Spleen (tissue), 11 donors: Measurements from ENCODE around the gene PNCK. TPM values are rescaled to one million over a fixed set of nuclear protein-coding genes. Genes with fewer than 3 reads are reported as not detected.

Experiments used
- DNase-seq: peaks from one replicate; pipeline ENCODE4 v3.0.0-alpha.2; 2020
- H3K27ac ChIP-seq, 8 donors: fragments of 200-600 bp; sonication (generic) in 7 of 8; 1 replicate in 4 of 8; 2 replicates in 4 of 8; pipeline versions ENCODE4 v1.5.0 to v1.8.0; 2016 to 2021; ENCODE audit warnings: inconsistent platforms in 4 of 8, mild to moderate bottlenecking in 4 of 8, moderate library complexity in 1 of 8
- H3K27me3 ChIP-seq, 7 donors: fragments of 200-600 bp; sonication (generic) in 6 of 7; replicated peaks in 1 of 7; 1 replicate in 4 of 7; 2 replicates in 3 of 7; pipeline versions ENCODE4 v1.5.0 to v1.8.0; 2016 to 2021; ENCODE audit warnings: inconsistent platforms in 3 of 7, mild to moderate bottlenecking in 1 of 7
- H3K36me3 ChIP-seq, 6 donors: fragments of 200-600 bp; sonication (generic) in 5 of 6; 1 replicate in 4 of 6; 2 replicates in 2 of 6; pipeline versions ENCODE4 v1.5.0 to v1.8.0; 2016 to 2021; ENCODE audit warnings: inconsistent platforms in 2 of 6
- H3K4me1 ChIP-seq, 6 donors: fragments of 200-600 bp; sonication (generic) in 5 of 6; 1 replicate in 3 of 6; 2 replicates in 3 of 6; pipeline versions ENCODE4 v1.5.0 to v1.8.0; 2016 to 2021; ENCODE audit warnings: inconsistent platforms in 3 of 6
- H3K4me3 ChIP-seq, 8 donors: fragments of 200-600 bp; sonication (generic) in 7 of 8; 1 replicate in 4 of 8; 2 replicates in 4 of 8; pipeline versions ENCODE4 v1.5.0 to v1.8.0; 2016 to 2021; ENCODE audit warnings: inconsistent platforms in 4 of 8, mild to moderate bottlenecking in 4 of 8, moderate library complexity in 2 of 8
- H3K9me3 ChIP-seq, 8 donors: fragments of 200-600 bp; sonication (generic) in 7 of 8; 1 replicate in 4 of 8; 2 replicates in 4 of 8; pipeline versions ENCODE4 v1.5.0 to v1.8.0; 2016 to 2021; ENCODE audit warnings: inconsistent platforms in 4 of 8
- CTCF ChIP-seq, 11 experiments: fragments of 200-600 bp in 7 of 11; fragments of 450-650 bp in 4 of 11; sonication (generic) in 4 of 11; IDR thresholded peaks in 8 of 11; conservative IDR thresholded peaks in 3 of 11; 1 replicate in 7 of 11; 2 replicates in 4 of 11; pipeline versions ENCODE4 v1.4.0 to v1.8.0; 2016 to 2021; ENCODE audit warnings: antibody characterized with exemption in 11 of 11, inconsistent platforms in 4 of 11, mild to moderate bottlenecking in 1 of 11
- POLR2A ChIP-seq, 3 donors: fragments of 450-650 bp; IDR thresholded peaks; one replicate each; pipeline ENCODE4 v1.5.1; 2017; ENCODE audit warnings: antibody characterized with exemption in 3 of 3, mild to moderate bottlenecking in 1 of 3
- POLR2AphosphoS5 ChIP-seq, 3 donors: sonication (generic); formaldehyde crosslinking; IDR thresholded peaks; one replicate each; pipeline ENCODE4 v1.5.1; 2017; ENCODE audit warnings: antibody characterized with exemption in 3 of 3
- WGBS, 5 donors: extraction: QIAGEN DNeasy Blood & Tissue Kit in 3 of 5; methylation state at CpG; one replicate each; pipeline versions ENCODE4 v1.1.5 to v1.1.7; 2013 to 2018; 5-methylcytosine and 5-hydroxymethylcytosine counted together
- intact Hi-C: fragments of 100-400 bp; cut with DNase I; formaldehyde crosslinking; loops from one replicate; pipeline ENCODE4 v1.15.0; 2023; ENCODE audit warnings: low total_unique reads
- polyA plus RNA-seq, 3 donors: library from polyadenylated mRNA; stranded (reverse); fragments of 200-250 nt; gene quantifications; one replicate each; pipeline ENCODE4 v1.2.1, GENCODE V29; 2013
- total RNA-seq, 7 donors: library from RNA; depleted of rRNA in 3 of 7; stranded (reverse); fragments of >200 nt in 3 of 7; fragmentation: NEBNext Ultra II Directional in 4 of 7; extraction: Animal tissue kit (Norgen Biotek cat#: 25700) in 4 of 7; gene quantifications; one replicate each; pipeline versions ENCODE4 v1.1.0 to v1.2.1, GENCODE V29; 2016 to 2021
- donor health status: healthy with polysubstance abuse.
- donor health status: DM: no; HTN: no; CAD: no; lungs with moderate emphysema.
- donor health status: DM: no; HTN: no; CAD: no.
- donor health status: Bipolar disorder and iron deficiency.
- donor health status: healthy.
- donor health status: DM: no; HTN: no; CAD: no.
- donor health status: DM: yes; HTN: yes; CAD: no.

PNCK gene
- total and polyA plus RNA-seq, 10 donors: 0.18 to 1.2 (median 0.54) TPM; not detected in 4

GRCh38 chrX:153633607-153634180 is 39.9 kb downstream of the PNCK start:
- no peak overlapping the region for H3K27ac ChIP-seq
- H3K4me1 ChIP-seq: peaks cover 0 to 7% (median 0%) of the 10 kb centered on the region in 6 donors
- peaks cover 0 to 13% (median 1%) of the 10 kb centered on the region in 8 donors for H3K9me3 ChIP-seq
- no peaks in the 10 kb centered on the region for H3K36me3 ChIP-seq
- intact Hi-C loops: no loop called here
- TF ChIP-seq POLR2A (IDR thresholded peaks at IDR 0.05): no peak
- TF ChIP-seq CTCF (IDR thresholded peaks at IDR 0.05 in 8 of 11, conservative IDR thresholded peaks at IDR 0.05 in 3 of 11): no peak
- no peak for TF ChIP-seq POLR2AphosphoS5 (IDR thresholded peaks at IDR 0.05)
- 74 to 85% (median 80%) methylated on average over 10 to 15 of the region's 15 CpGs for WGBS, 5 donors
- peak; percentile 55 for DNase-seq
- H3K27me3 ChIP-seq: no peaks in the 10 kb centered on the region
- H3K4me3 ChIP-seq: no peak overlapping the region

GRCh38 chrX:153633048-153633447 is 40.6 kb downstream of the PNCK start:
- DNase-seq: peak; percentile 61
- intact Hi-C loops: no loop called here
- Histone ChIP-seq H3K4me3 (no peak overlapping the region), H3K4me1 (peaks cover 0 to 7% (median 0%) of the 10 kb centered on the region in 6 donors), H3K9me3 (peaks cover 0 to 13% (median 1%) of the 10 kb centered on the region in 8 donors), H3K27me3 (no peaks in the 10 kb centered on the region), H3K27ac (no peak overlapping the region), H3K36me3 (no peaks in the 10 kb centered on the region)
- 82 to 98% (median 93%) methylated on average over 5 to 14 of the region's 14 CpGs for WGBS, 5 donors
- TF ChIP-seq CTCF (IDR thresholded peaks at IDR 0.05 in 8 of 11, conservative IDR thresholded peaks at IDR 0.05 in 3 of 11): no peak
- TF ChIP-seq POLR2AphosphoS5 (IDR thresholded peaks at IDR 0.05): no peak
- TF ChIP-seq POLR2A (IDR thresholded peaks at IDR 0.05): no peak

GRCh38 chrX:153632595-153632946 is 41.0 kb downstream of the PNCK start:
- TF ChIP-seq CTCF (IDR thresholded peaks at IDR 0.05 in 8 of 11, conservative IDR thresholded peaks at IDR 0.05 in 3 of 11): no peak
- TF ChIP-seq POLR2AphosphoS5 (IDR thresholded peaks at IDR 0.05): no peak
- no peak for TF ChIP-seq POLR2A (IDR thresholded peaks at IDR 0.05)
- Histone ChIP-seq H3K36me3 (no peaks in the 10 kb centered on the region), H3K27me3 (peaks cover 0 to 3% (median 0%) of the 10 kb centered on the region in 7 donors), H3K27ac (no peak overlapping the region), H3K4me1 (peaks cover 0 to 7% (median 0%) of the 10 kb centered on the region in 6 donors), H3K9me3 (peaks cover 0 to 13% (median 1%) of the 10 kb centered on the region in 8 donors), H3K4me3 (no peak overlapping the region)
- DNase-seq: peak; percentile 59
- intact Hi-C loops: no loop called here
- 70 to 96% (median 90%) methylated on average over 6 to 7 of the region's 7 CpGs; no CpG with 5 or more reads in 1 of the 5 donors for WGBS, 5 donors

- Histone ChIP-seq H3K36me3 (no peaks in the 10 kb centered on the region), H3K27me3 (peaks cover 0 to 5% (median 0%) of the 10 kb centered on the region in 7 donors), H3K4me3 (no peak overlapping the region), H3K27ac (no peak overlapping the region), H3K9me3 (peaks cover 0 to 13% (median 1%) of the 10 kb centered on the region in 8 donors), H3K4me1 (peaks cover 0 to 7% (median 0%) of the 10 kb centered on the region in 6 donors)
- intact Hi-C loops: no loop called here
- 87 to 93% (median 88%) methylated on average over 6 to 19 of the region's 19 CpGs for WGBS, 5 donors
- DNase-seq: peak; percentile 47
- no peak for TF ChIP-seq POLR2AphosphoS5 (IDR thresholded peaks at IDR 0.05)
- TF ChIP-seq CTCF (IDR thresholded peaks at IDR 0.05 in 8 of 11, conservative IDR thresholded peaks at IDR 0.05 in 3 of 11): no peak
- TF ChIP-seq POLR2A (IDR thresholded peaks at IDR 0.05): no peak
Measured at GRCh38 chrX:153631907-153632594, 41.6 kb downstream of the PNCK start.
